ENCODE results near the gene RBM12. TPM values are rescaled to one million over a fixed set of nuclear protein-coding genes. Genes with fewer than 3 reads are reported as not detected.

RBM12 gene
- total RNA-seq, 1 donor from 2014 or later = 88.4 TPM

- Mint-ChIP-seq H3K4me3 (ENCODE audit: unreplicated experiment) (no peak overlapping the region), H3K27me3 (ENCODE audit: low read depth, unreplicated experiment) (peaks cover 54% of the 10 kb centered on the region), H3K36me3 (ENCODE audit: low read depth, unreplicated experiment) (peaks cover 1% of the 10 kb centered on the region), H3K27ac (ENCODE audit: unreplicated experiment) (no peak overlapping the region), H3K4me1 (ENCODE audit: low read depth, unreplicated experiment) (peaks cover 5% of the 10 kb centered on the region), H3K9me3 (ENCODE audit: unreplicated experiment) (peaks cover 10% of the 10 kb centered on the region)
- Histone ChIP-seq H3K36me3 (ENCODE audit: insufficient read depth, low read length) (no peaks in the 10 kb centered on the region), H3K27ac (ENCODE audit: low read depth, low read length) (no peak overlapping the region), H3K79me2 (ENCODE audit: insufficient read depth, low read length) (no peaks in the 10 kb centered on the region), H3K27me3 (ENCODE audit: insufficient read depth, low read length) (peaks cover 22% of the 10 kb centered on the region), H3K4me2 (ENCODE audit: low read length) (no peak overlapping the region), H3K4me3 (ENCODE audit: insufficient read depth, low read depth, low read length) (no peak overlapping the region), H3K9ac (ENCODE audit: low read length) (no peak overlapping the region), H3K4me1 (ENCODE audit: insufficient read depth, low read length) (peaks cover 11% of the 10 kb centered on the region), H2AFZ (ENCODE audit: low read depth, low read length) (no peak overlapping the region), H3K9me3 (ENCODE audit: insufficient read depth, low read depth, low read length) (no peaks in the 10 kb centered on the region), H4K20me1 (ENCODE audit: insufficient read depth, low read length) (no peaks in the 10 kb centered on the region)
- DNase-seq (ENCODE audit: low read depth) (no peak), FAIRE-seq (no peak)
- no peak for TF ChIP-seq EZH2 (IDR thresholded peaks at IDR 0.05; ENCODE audit: insufficient read depth, low read length)
- TF ChIP-seq, protein P1, sequence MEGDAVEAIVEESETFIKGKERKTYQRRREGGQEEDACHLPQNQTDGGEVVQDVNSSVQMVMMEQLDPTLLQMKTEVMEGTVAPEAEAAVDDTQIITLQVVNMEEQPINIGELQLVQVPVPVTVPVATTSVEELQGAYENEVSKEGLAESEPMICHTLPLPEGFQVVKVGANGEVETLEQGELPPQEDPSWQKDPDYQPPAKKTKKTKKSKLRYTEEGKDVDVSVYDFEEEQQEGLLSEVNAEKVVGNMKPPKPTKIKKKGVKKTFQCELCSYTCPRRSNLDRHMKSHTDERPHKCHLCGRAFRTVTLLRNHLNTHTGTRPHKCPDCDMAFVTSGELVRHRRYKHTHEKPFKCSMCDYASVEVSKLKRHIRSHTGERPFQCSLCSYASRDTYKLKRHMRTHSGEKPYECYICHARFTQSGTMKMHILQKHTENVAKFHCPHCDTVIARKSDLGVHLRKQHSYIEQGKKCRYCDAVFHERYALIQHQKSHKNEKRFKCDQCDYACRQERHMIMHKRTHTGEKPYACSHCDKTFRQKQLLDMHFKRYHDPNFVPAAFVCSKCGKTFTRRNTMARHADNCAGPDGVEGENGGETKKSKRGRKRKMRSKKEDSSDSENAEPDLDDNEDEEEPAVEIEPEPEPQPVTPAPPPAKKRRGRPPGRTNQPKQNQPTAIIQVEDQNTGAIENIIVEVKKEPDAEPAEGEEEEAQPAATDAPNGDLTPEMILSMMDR (IDR thresholded peaks at IDR 0.05; ENCODE audit: insufficient read depth, low read depth, low read length) = no peak
Measured at GRCh38 chr20:35602851-35603495, 61.7 kb downstream of the RBM12 start.

- peaks cover 6% of the 10 kb centered on the region for H3K4me1 Mint-ChIP-seq (ENCODE audit: low read depth, unreplicated experiment)
- H3K9ac ChIP-seq (ENCODE audit: low read length) = peak overlapping the region; percentile 50
- TF ChIP-seq, protein P1 (IDR thresholded peaks at IDR 0.05; ENCODE audit: insufficient read depth, low read depth, low read length) = no peak
- TF ChIP-seq EZH2 (IDR thresholded peaks at IDR 0.05; ENCODE audit: insufficient read depth, low read length) = no peak
- H3K4me2 ChIP-seq (ENCODE audit: low read length) = peak overlapping the region; percentile 88
- H3K4me3 ChIP-seq (ENCODE audit: insufficient read depth, low read depth, low read length) = peak overlapping the region; percentile 51
- no peak for DNase-seq (ENCODE audit: low read depth)
- no peaks in the 10 kb centered on the region for H3K36me3 ChIP-seq (ENCODE audit: insufficient read depth, low read length)
- H3K9me3 ChIP-seq (ENCODE audit: insufficient read depth, low read depth, low read length) = no peaks in the 10 kb centered on the region
- peaks cover 13% of the 10 kb centered on the region for H3K9me3 Mint-ChIP-seq (ENCODE audit: unreplicated experiment)
- H3K4me3 Mint-ChIP-seq (ENCODE audit: unreplicated experiment) = no peak overlapping the region
- no peak for FAIRE-seq
- H3K79me2 ChIP-seq (ENCODE audit: insufficient read depth, low read length) = no peaks in the 10 kb centered on the region
- peaks cover 62% of the 10 kb centered on the region for H3K27me3 Mint-ChIP-seq (ENCODE audit: low read depth, unreplicated experiment)
- H3K36me3 Mint-ChIP-seq (ENCODE audit: low read depth, unreplicated experiment) = peaks cover 2% of the 10 kb centered on the region
- H3K27ac Mint-ChIP-seq (ENCODE audit: unreplicated experiment) = no peak overlapping the region
- peak overlapping the region; percentile 79 for H2AFZ ChIP-seq (ENCODE audit: low read depth, low read length)
- H3K27me3 ChIP-seq (ENCODE audit: insufficient read depth, low read length) = peaks cover 27% of the 10 kb centered on the region
- no peaks in the 10 kb centered on the region for H4K20me1 ChIP-seq (ENCODE audit: insufficient read depth, low read length)
- H3K4me1 ChIP-seq (ENCODE audit: insufficient read depth, low read length) = peaks cover 11% of the 10 kb centered on the region
- H3K27ac ChIP-seq (ENCODE audit: low read depth, low read length) = no peak overlapping the region
Measured at GRCh38 chr20:35601990-35602389, 62.7 kb downstream of the RBM12 start.

All from astrocyte (in vitro differentiated cells and primary cell).